Measurements from ENCODE around the gene PTPRC.

The PTPRC gene

GRCh38 chr1:198772626-198773025 lies 133.8 kb downstream of the PTPRC start:
- no peak for DNase-seq

- DNase-seq: no peak
Observed at GRCh38 chr1:198773030-198773429, 134.2 kb downstream of the PTPRC start.

GRCh38 chr1:198773523-198773922 lies 134.7 kb downstream of the PTPRC start:
- DNase-seq: no peak

- no peak for DNase-seq
Observed at GRCh38 chr1:198774421-198774820, 135.6 kb downstream of the PTPRC start.

- peak; percentile 68 for DNase-seq
Observed at GRCh38 chr1:198775606-198776005, 136.8 kb downstream of the PTPRC start.

GRCh38 chr1:198776602-198777029 lies 137.8 kb downstream of the PTPRC start:
- peak; percentile 91 for DNase-seq

GRCh38 chr1:198778049-198778448 lies 139.2 kb downstream of the PTPRC start:
- DNase-seq: no peak

GRCh38 chr1:198780376-198780775 lies 141.5 kb downstream of the PTPRC start:
- no peak for DNase-seq

- DNase-seq: peak; percentile 72
Observed at GRCh38 chr1:198788561-198789064, 149.8 kb downstream of the PTPRC start.

- DNase-seq: no peak
Observed at GRCh38 chr1:198793714-198794113, 154.9 kb downstream of the PTPRC start.

GRCh38 chr1:198794498-198794897 lies 155.7 kb downstream of the PTPRC start:
- no peak for DNase-seq

- DNase-seq: no peak
Observed at GRCh38 chr1:198797656-198798055, 158.8 kb downstream of the PTPRC start.

GRCh38 chr1:198798923-198799386 lies 160.1 kb downstream of the PTPRC start:
- no peak for DNase-seq

GRCh38 chr1:198805498-198806151 lies 166.8 kb downstream of the PTPRC start:
- no peak for DNase-seq

- no peak for DNase-seq
Observed at GRCh38 chr1:198806861-198807260, 168.0 kb downstream of the PTPRC start.
